Measurements from ENCODE around the gene C1QTNF6. TPM values are rescaled to one million over a fixed set of nuclear protein-coding genes. Genes with fewer than 3 reads are reported as not detected.
A peak's percentile ranks its signal among the peaks of the same experiment; 100 is the strongest.

Gene C1QTNF6
- total and polyA plus RNA-seq, 10 donors, result 5.3 to 10.3 (median 7.6) TPM

- Histone ChIP-seq H3K9me3 (no peaks in the 10 kb centered on the region), H3K4me3 (no peak overlapping the region), H3K36me3 (peaks cover 0 to 10% (median 3%) of the 10 kb centered on the region in 6 donors), H3K27me3 (replicated peaks in 1 of 7) (no peaks in the 10 kb centered on the region), H3K27ac (no peak overlapping the region), H3K4me1 (peaks cover 23 to 78% (median 48%) of the 10 kb centered on the region in 6 donors)
- 84 to 94% (median 91%) methylated on average over 36 to 37 of the region's 37 CpGs for WGBS, 5 donors
- DNase-seq, result peak; percentile 71
- no peak for TF ChIP-seq POLR2AphosphoS5 (IDR thresholded peaks at IDR 0.05)
- no peak for TF ChIP-seq CTCF (IDR thresholded peaks at IDR 0.05 in 8 of 11, conservative IDR thresholded peaks at IDR 0.05 in 3 of 11)
- TF ChIP-seq POLR2A (IDR thresholded peaks at IDR 0.05), result no peak
- intact Hi-C loops (cut with DNase I; ENCODE audit: low total_unique reads), result no loop called here
Observed at GRCh38 chr22:37182101-37182948, 5.7 kb downstream of the C1QTNF6 start.

- H3K36me3 ChIP-seq, result peaks cover 0 to 10% (median 3%) of the 10 kb centered on the region in 6 donors
- 66 to 92% (median 87%) methylated on average over 4 of the region's 4 CpGs for WGBS, 5 donors
- H3K4me3 ChIP-seq, result no peak overlapping the region
- H3K27ac ChIP-seq, result no peak overlapping the region
- DNase-seq, result no peak
- H3K4me1 ChIP-seq, result peaks cover 17 to 78% (median 48%) of the 10 kb centered on the region in 6 donors
- TF ChIP-seq CTCF (IDR thresholded peaks at IDR 0.05 in 8 of 11, conservative IDR thresholded peaks at IDR 0.05 in 3 of 11), result no peak
- no peak for TF ChIP-seq POLR2AphosphoS5 (IDR thresholded peaks at IDR 0.05)
- no peak for TF ChIP-seq POLR2A (IDR thresholded peaks at IDR 0.05)
- intact Hi-C loops (cut with DNase I; ENCODE audit: low total_unique reads), result no loop called here
- H3K27me3 ChIP-seq (replicated peaks in 1 of 7), result no peaks in the 10 kb centered on the region
- H3K9me3 ChIP-seq, result no peaks in the 10 kb centered on the region
Observed at GRCh38 chr22:37181681-37182080, 6.4 kb downstream of the C1QTNF6 start.

DNA sequence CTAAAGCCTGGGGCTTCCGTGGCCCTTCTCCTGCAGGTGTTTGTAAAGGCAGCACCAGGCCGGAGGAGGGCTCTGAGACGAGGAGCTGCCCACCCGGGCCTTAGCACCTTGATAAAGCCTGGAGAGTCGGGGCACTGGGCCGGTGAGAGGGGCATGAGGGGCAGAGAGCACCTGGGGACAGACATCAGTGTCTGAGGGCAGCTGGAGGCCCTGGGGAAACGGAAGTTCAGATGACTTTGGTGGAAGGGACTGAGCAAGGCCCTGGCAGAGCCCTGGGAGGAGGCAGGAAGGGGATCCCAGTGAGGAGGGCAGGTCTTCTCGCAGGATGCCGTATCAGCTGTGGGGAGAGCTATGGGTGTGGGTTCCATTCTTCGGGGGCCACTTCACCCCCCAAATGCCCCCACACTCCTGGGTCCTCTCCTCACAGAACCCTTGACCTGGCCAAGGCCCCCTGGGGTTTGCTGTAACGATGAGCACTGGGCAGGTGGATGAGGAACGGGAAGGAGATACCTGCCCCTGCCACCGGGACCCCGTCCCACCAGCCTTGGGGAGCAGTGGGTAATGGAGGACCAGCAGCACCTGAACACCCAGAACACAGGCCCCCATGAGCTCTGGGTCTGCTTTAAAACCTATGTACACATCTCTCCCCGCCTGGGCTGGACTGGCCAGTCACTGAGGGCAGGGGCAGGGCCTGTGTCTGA is 7.4 kb downstream of the C1QTNF6 start:
- Histone ChIP-seq H3K9me3 (no peaks in the 10 kb centered on the region), H3K4me3 (no peak overlapping the region), H3K27ac (peak overlapping the region in 2 of 8 donors; percentile 15 to 84), H3K27me3 (replicated peaks in 1 of 7) (no peaks in the 10 kb centered on the region), H3K36me3 (peaks cover 0 to 10% (median 3%) of the 10 kb centered on the region in 6 donors), H3K4me1 (peaks cover 19 to 78% (median 48%) of the 10 kb centered on the region in 6 donors)
- TF ChIP-seq CTCF (IDR thresholded peaks at IDR 0.05 in 8 of 11, conservative IDR thresholded peaks at IDR 0.05 in 3 of 11) (no peak), POLR2A (IDR thresholded peaks at IDR 0.05) (no peak), POLR2AphosphoS5 (IDR thresholded peaks at IDR 0.05) (no peak)
- intact Hi-C loops (cut with DNase I; ENCODE audit: low total_unique reads), result no loop called here
- peak; percentile 70 for DNase-seq
- 85 to 90% (median 89%) methylated on average over 11 to 15 of the region's 15 CpGs for WGBS, 5 donors

Data from spleen (tissue), 11 donors.